SK-N-SH (cell line): ENCODE data around the gene INTS11.

Experiments
- CHD2 ChIP-seq: fragments of 150-350 bp; IDR thresholded peaks from 2 replicates; pipeline ENCODE4 v1.6.1; 2018; ENCODE audit warnings: low read length; ENCODE audit not compliant: partially characterized antibody
- CTCF ChIP-seq: fragments of 200-600 bp; sonication (generic); IDR thresholded peaks from 2 replicates; pipeline ENCODE4 v1.6.1; 2017; ENCODE audit warnings: antibody characterized with exemption, mild to moderate bottlenecking, moderate library complexity
- MXI1 ChIP-seq: IDR thresholded peaks from 2 replicates; pipeline ENCODE4 v1.6.1; 2012; ENCODE audit warnings: mild to moderate bottlenecking, low read depth, low read length, improper control_type of control experiment
- PBX3 ChIP-seq: IDR thresholded peaks from 2 replicates; pipeline ENCODE4; 2012
- POLR2AphosphoS5 ChIP-seq: IDR thresholded peaks from 2 replicates; pipeline ENCODE4 v1.6.1; 2012; ENCODE audit warnings: low read depth, low read length
- RAD21 ChIP-seq: IDR thresholded peaks from 2 replicates; pipeline ENCODE4 v1.6.1; 2012; ENCODE audit warnings: mild to moderate bottlenecking, low read length
- RCOR1 ChIP-seq: fragments of 150-350 bp; IDR thresholded peaks from 2 replicates; pipeline ENCODE4 v1.6.1; 2017; ENCODE audit warnings: antibody characterized with exemption, low read length
- RFX5 ChIP-seq: IDR thresholded peaks from 2 replicates; pipeline ENCODE4 v1.6.1; 2012; ENCODE audit warnings: mild to moderate bottlenecking, improper control_type of control experiment, low read length
- TEAD4 ChIP-seq: IDR thresholded peaks from 2 replicates; pipeline ENCODE4 v1.4.0; 2012; ENCODE audit warnings: mild to moderate bottlenecking, borderline replicate concordance; ENCODE audit not compliant: insufficient read depth

GRCh38 chr1:1262758-1263157 is 61.7 kb downstream of the INTS11 start:
- TF ChIP-seq RFX5 (no peak), CTCF (no peak), PBX3 (no peak), TEAD4 (no peak), RCOR1 (no peak), RAD21 (no peak), MXI1 (no peak), POLR2AphosphoS5 (no peak), CHD2 (no peak)
